Keratinocyte (primary cell): ENCODE measurements around the gene GGNBP2. TPM values are rescaled to one million over a fixed set of nuclear protein-coding genes. Genes with fewer than 3 reads are reported as not detected.

Source experiments
- DNase-seq: peaks from one replicate; pipeline ENCODE4 v3.0.0-alpha.2; 2011; ENCODE audit warnings: low read depth, missing footprints, low spot score
- FAIRE-seq: peaks from 2 replicates; lab custom pipeline; 2011; peaks lifted over from hg19 to GRCh38; lab: Jason Lieb, UNC
- H2AFZ ChIP-seq: 2 replicates; pipeline ENCODE4 v1.6.0; 2012; ENCODE audit warnings: low read length, control low read depth, inconsistent platforms; ENCODE audit not compliant: control insufficient read depth
- H3K27ac ChIP-seq: 2 replicates; pipeline ENCODE4 v1.5.1; 2011; ENCODE audit warnings: low read length; ENCODE audit not compliant: control insufficient read depth, insufficient read depth
- H3K27me3 ChIP-seq: 3 replicates; pipeline ENCODE4 v1.6.0; 2011; ENCODE audit warnings: low read length; ENCODE audit not compliant: control insufficient read depth, insufficient read depth; ENCODE audit errors: extremely low read depth
- H3K36me3 ChIP-seq, 2 experiments: 2 replicates in 1 of 2; 3 replicates in 1 of 2; pipeline ENCODE4 v1.5.1; 2011; ENCODE audit warnings: low read length in 2 of 2, mild to moderate bottlenecking in 1 of 2; ENCODE audit not compliant: control insufficient read depth in 2 of 2, insufficient read depth in 2 of 2; ENCODE audit errors: extremely low read depth in 1 of 2
- H3K4me1 ChIP-seq: 3 replicates; pipeline ENCODE4 v1.5.1; 2011; ENCODE audit warnings: low read length; ENCODE audit not compliant: control insufficient read depth, insufficient read depth; ENCODE audit errors: extremely low read depth
- H3K4me2 ChIP-seq: 3 replicates; pipeline ENCODE4 v1.6.0; 2011; ENCODE audit warnings: low read depth, low read length; ENCODE audit not compliant: control insufficient read depth, insufficient read depth; ENCODE audit errors: extremely low read depth
- H3K4me3 ChIP-seq, 3 experiments: fragments of 200-600 bp in 1 of 3; sonication (generic) in 1 of 3; 2 replicates in 2 of 3; 3 replicates in 1 of 3; pipeline ENCODE4 v1.5.1; 2011 to 2016; ENCODE audit warnings: low read length in 3 of 3, mild to moderate bottlenecking in 3 of 3, control low read depth in 2 of 3, inconsistent platforms in 1 of 3, low read depth in 1 of 3, mixed read lengths in 1 of 3, mixed run types in 1 of 3, moderate library complexity in 1 of 3; ENCODE audit not compliant: control insufficient read depth in 2 of 3, insufficient read depth in 2 of 3; ENCODE audit errors: extremely low read depth in 1 of 3
- H3K79me2 ChIP-seq: 2 replicates; pipeline ENCODE4 v1.6.0; 2012; ENCODE audit warnings: low read length; ENCODE audit not compliant: control insufficient read depth, insufficient read depth
- H3K9ac ChIP-seq: 3 replicates; pipeline ENCODE4 v1.6.0; 2011; ENCODE audit warnings: low read length; ENCODE audit not compliant: control insufficient read depth, insufficient read depth; ENCODE audit errors: extremely low read depth
- H3K9me1 ChIP-seq: 3 replicates; pipeline ENCODE4 v1.6.0; 2011; ENCODE audit warnings: low read length; ENCODE audit not compliant: control insufficient read depth, insufficient read depth; ENCODE audit errors: extremely low read depth
- H3K9me3 ChIP-seq: 2 replicates; pipeline ENCODE4 v1.5.1; 2012; ENCODE audit warnings: low read depth, low read length; ENCODE audit not compliant: control insufficient read depth
- H4K20me1 ChIP-seq: 3 replicates; pipeline ENCODE4 v1.6.0; 2011; ENCODE audit warnings: low read length; ENCODE audit not compliant: control insufficient read depth, insufficient read depth; ENCODE audit errors: extremely low read depth
- EZH2 ChIP-seq: IDR thresholded peaks from one replicate; pipeline ENCODE4 v1.6.1; 2012; ENCODE audit warnings: inconsistent platforms, mild to moderate bottlenecking, low read length, moderate library complexity
- dilution Hi-C: fragments of 300-500 bp; cut with MboI; formaldehyde crosslinking; loops from one replicate; pipeline ENCODE4 v1.7.0; 2020; ENCODE audit warnings: low sequenced_read_pairs; ENCODE audit not compliant: extremely low pct_ligation_motif_present
- polyA plus RNA-seq, 5 experiments: library from polyadenylated mRNA; depleted of rRNA in 3 of 5; stranded (reverse) in 3 of 5; stranded (forward) in 1 of 5; unstranded in 1 of 5; fragments of >200 nt; gene quantifications; 1 replicate in 1 of 5; 2 replicates in 3 of 5; 3 replicates in 1 of 5; pipeline versions ENCODE4 v1.2.1 to v1.2.3, GENCODE V29; 2011 to 2012; ENCODE audit warnings: missing spikeins in 2 of 5, low read depth in 1 of 5, low replicate concordance in 1 of 5
- TF ChIP-seq, protein P1 (sequence below), 3 experiments: IDR thresholded peaks in 1 of 3; conservative IDR thresholded peaks in 1 of 3; optimal IDR thresholded peaks in 1 of 3; 2 replicates in 2 of 3; 3 replicates in 1 of 3; pipeline versions ENCODE3 to v1.5.1; 2011; ENCODE audit warnings: low read length in 3 of 3, mild to moderate bottlenecking in 3 of 3, moderate library complexity in 2 of 3, control low read depth in 1 of 3, inconsistent platforms in 1 of 3; ENCODE audit not compliant: insufficient read depth in 2 of 3; ENCODE audit errors: extremely low read depth in 1 of 3

The GGNBP2 gene
- polyA plus RNA-seq, 1 donor (not counting 4 experiments of a cell fraction or from before 2014, with no cell fraction given) = 95.5 TPM

DNA sequence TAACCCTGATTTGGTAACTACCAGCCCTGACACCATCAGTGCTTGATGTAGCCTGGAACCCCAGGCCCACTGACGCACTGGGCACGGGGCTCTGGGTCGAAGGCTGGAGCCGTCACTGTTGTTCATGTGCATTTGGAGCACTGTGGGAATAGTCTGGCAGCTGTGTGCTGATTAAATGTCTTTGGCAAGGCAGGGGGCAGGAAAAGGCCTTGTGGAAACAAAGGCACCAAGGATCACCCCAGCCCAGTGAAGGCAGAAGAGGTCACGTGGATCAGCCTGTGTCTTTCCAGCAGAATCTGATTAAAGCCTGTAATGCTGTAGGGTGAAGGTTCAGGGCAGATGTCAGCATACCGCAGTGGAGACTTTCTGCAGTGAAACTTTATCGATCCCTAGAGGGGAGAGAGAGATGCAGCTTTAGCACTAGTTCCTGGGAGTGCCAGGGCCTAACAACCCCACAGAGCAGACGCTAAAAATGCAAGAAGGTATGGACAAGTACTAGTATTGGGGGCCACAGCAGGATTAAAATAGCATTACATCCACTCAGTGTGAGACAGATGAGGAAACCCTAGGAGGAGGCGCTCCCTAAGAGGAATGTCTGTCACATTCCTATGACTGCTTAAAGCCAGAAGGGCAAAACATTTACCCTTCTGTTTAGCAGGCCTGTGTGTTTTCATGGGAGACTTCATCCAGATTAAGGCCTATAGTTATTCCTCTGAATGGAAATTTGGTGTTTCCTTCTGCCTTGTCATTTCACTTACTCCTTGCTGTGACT, 48.5 kb upstream of the GGNBP2 start:
- H3K9me3 ChIP-seq = no peaks in the 10 kb centered on the region
- no peaks in the 10 kb centered on the region for H4K20me1 ChIP-seq
- H3K9ac ChIP-seq = no peak overlapping the region
- H3K4me2 ChIP-seq = no peak overlapping the region
- dilution Hi-C loops = no loop called here
- no peaks in the 10 kb centered on the region for H3K9me1 ChIP-seq
- FAIRE-seq (no peak), DNase-seq (no peak)
- H3K36me3 ChIP-seq = peaks cover 29 to 64% of the 10 kb centered on the region in 2 experiments
- no peak overlapping the region for H2AFZ ChIP-seq
- no peak overlapping the region for H3K27ac ChIP-seq
- H3K79me2 ChIP-seq = peaks cover 7% of the 10 kb centered on the region
- H3K4me3 ChIP-seq = no peak overlapping the region
- H3K27me3 ChIP-seq = no peaks in the 10 kb centered on the region
- no peak for TF ChIP-seq EZH2
- TF ChIP-seq, protein P1, sequence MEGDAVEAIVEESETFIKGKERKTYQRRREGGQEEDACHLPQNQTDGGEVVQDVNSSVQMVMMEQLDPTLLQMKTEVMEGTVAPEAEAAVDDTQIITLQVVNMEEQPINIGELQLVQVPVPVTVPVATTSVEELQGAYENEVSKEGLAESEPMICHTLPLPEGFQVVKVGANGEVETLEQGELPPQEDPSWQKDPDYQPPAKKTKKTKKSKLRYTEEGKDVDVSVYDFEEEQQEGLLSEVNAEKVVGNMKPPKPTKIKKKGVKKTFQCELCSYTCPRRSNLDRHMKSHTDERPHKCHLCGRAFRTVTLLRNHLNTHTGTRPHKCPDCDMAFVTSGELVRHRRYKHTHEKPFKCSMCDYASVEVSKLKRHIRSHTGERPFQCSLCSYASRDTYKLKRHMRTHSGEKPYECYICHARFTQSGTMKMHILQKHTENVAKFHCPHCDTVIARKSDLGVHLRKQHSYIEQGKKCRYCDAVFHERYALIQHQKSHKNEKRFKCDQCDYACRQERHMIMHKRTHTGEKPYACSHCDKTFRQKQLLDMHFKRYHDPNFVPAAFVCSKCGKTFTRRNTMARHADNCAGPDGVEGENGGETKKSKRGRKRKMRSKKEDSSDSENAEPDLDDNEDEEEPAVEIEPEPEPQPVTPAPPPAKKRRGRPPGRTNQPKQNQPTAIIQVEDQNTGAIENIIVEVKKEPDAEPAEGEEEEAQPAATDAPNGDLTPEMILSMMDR (optimal IDR thresholded peaks at IDR 0.05 in 1 of 3, IDR thresholded peaks at IDR 0.05 in 1 of 3, conservative IDR thresholded peaks at IDR 0.05 in 1 of 3; ENCODE audit: extremely low read depth in 1 of 3, insufficient read depth in 2 of 3, low read length in 3 of 3) = no peak
- H3K4me1 ChIP-seq = no peaks in the 10 kb centered on the region

DNA sequence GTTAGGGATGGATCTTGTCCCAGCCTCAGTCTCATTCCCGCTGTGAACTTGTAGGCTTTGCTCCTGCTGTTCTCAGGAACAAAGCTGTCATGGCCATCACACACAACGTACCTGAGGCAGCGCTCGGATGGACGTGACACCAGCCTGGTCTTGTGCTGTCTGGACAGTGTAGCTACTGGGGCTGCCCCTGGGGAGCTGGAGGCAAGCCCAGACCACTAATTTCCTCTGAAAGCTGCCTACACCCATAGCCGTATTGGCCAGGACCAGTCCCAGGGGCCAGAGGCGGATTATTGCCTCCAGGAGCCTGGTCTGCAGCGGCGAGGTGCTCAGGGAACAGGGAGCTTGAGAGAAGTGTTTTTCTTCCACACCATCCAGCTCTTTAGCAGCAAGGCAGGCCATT, 46.6 kb upstream of the GGNBP2 start:
- Histone ChIP-seq H2AFZ (no peak overlapping the region), H3K36me3 (peaks cover 24 to 58% of the 10 kb centered on the region in 2 experiments)
- dilution Hi-C loops = no loop called here

More for the DNA sequence above, 46.6 kb upstream of the GGNBP2 start:
- Histone ChIP-seq H4K20me1 (no peaks in the 10 kb centered on the region), H3K4me3 (no peak overlapping the region), H3K9me1 (no peaks in the 10 kb centered on the region), H3K4me1 (no peaks in the 10 kb centered on the region), H3K27me3 (no peaks in the 10 kb centered on the region), H3K9ac (no peak overlapping the region), H3K4me2 (no peak overlapping the region), H3K79me2 (no peaks in the 10 kb centered on the region), H3K27ac (no peak overlapping the region), H3K9me3 (no peaks in the 10 kb centered on the region)
- DNase-seq = no peak
- TF ChIP-seq, protein P1 (optimal IDR thresholded peaks at IDR 0.05 in 1 of 3, IDR thresholded peaks at IDR 0.05 in 1 of 3, conservative IDR thresholded peaks at IDR 0.05 in 1 of 3; ENCODE audit: extremely low read depth in 1 of 3, insufficient read depth in 2 of 3, low read length in 3 of 3) = no peak
- no peak for TF ChIP-seq EZH2
- FAIRE-seq = no peak
